Astrocyte (in vitro differentiated cells and primary cell): ENCODE measurements around the gene MAT2B. TPM values are rescaled to one million over a fixed set of nuclear protein-coding genes. Genes with fewer than 3 reads are reported as not detected.

Experiments
- DNase-seq: peaks from one replicate; pipeline ENCODE4 v3.0.0-alpha.2; 2010; ENCODE audit warnings: low read depth
- FAIRE-seq: peaks from 2 replicates; lab custom pipeline; 2011; peaks lifted over from hg19 to GRCh38; lab: Jason Lieb, UNC
- H2AFZ ChIP-seq: 2 replicates; pipeline ENCODE4 v1.6.0; 2012; ENCODE audit warnings: low read depth, low read length, inconsistent platforms
- H3K27ac ChIP-seq: 2 replicates; pipeline ENCODE4 v1.5.1; 2011; ENCODE audit warnings: low read depth, low read length, inconsistent platforms
- H3K27me3 ChIP-seq: 2 replicates; pipeline ENCODE4 v1.6.0; 2011; ENCODE audit warnings: low read length, inconsistent platforms; ENCODE audit not compliant: insufficient read depth
- H3K36me3 ChIP-seq: 2 replicates; pipeline ENCODE4 v1.5.1; 2011; ENCODE audit warnings: low read length, inconsistent platforms; ENCODE audit not compliant: insufficient read depth
- H3K4me1 ChIP-seq: 2 replicates; pipeline ENCODE4 v1.5.1; 2011; ENCODE audit warnings: low read length, inconsistent platforms; ENCODE audit not compliant: insufficient read depth
- H3K4me2 ChIP-seq: 2 replicates; pipeline ENCODE4 v1.6.0; 2012; ENCODE audit warnings: low read length, inconsistent platforms
- H3K4me3 ChIP-seq: 2 replicates; pipeline ENCODE4 v1.5.1; 2011; ENCODE audit warnings: low read depth, mild to moderate bottlenecking, low read length, inconsistent platforms; ENCODE audit not compliant: insufficient read depth
- H3K79me2 ChIP-seq: 2 replicates; pipeline ENCODE4 v1.6.0; 2012; ENCODE audit warnings: mild to moderate bottlenecking, low read length, inconsistent platforms; ENCODE audit not compliant: insufficient read depth
- H3K9ac ChIP-seq: 2 replicates; pipeline ENCODE4 v1.6.0; 2012; ENCODE audit warnings: mild to moderate bottlenecking, low read length, inconsistent platforms
- H3K9me3 ChIP-seq: 2 replicates; pipeline ENCODE4 v1.5.1; 2012; ENCODE audit warnings: low read depth, mild to moderate bottlenecking, low read length, inconsistent platforms; ENCODE audit not compliant: insufficient read depth
- H4K20me1 ChIP-seq: 2 replicates; pipeline ENCODE4 v1.6.0; 2012; ENCODE audit warnings: low read length, inconsistent platforms; ENCODE audit not compliant: insufficient read depth
- H3K27ac Mint-ChIP-seq: one replicate; pipeline ENCODE4 v1.8.0; 2021; ENCODE audit warnings: mild to moderate bottlenecking, mixed read lengths; ENCODE audit not compliant: unreplicated experiment
- H3K27me3 Mint-ChIP-seq: one replicate; pipeline ENCODE4 v1.8.0; 2021; ENCODE audit warnings: low read depth, mixed read lengths; ENCODE audit not compliant: unreplicated experiment
- H3K36me3 Mint-ChIP-seq: one replicate; pipeline ENCODE4 v1.8.0; 2021; ENCODE audit warnings: low read depth, mixed read lengths; ENCODE audit not compliant: unreplicated experiment
- H3K4me1 Mint-ChIP-seq: one replicate; pipeline ENCODE4 v1.8.0; 2021; ENCODE audit warnings: low read depth, mixed read lengths; ENCODE audit not compliant: unreplicated experiment
- H3K4me3 Mint-ChIP-seq: one replicate; pipeline ENCODE4 v1.8.0; 2021; ENCODE audit warnings: mild to moderate bottlenecking, moderate library complexity, mixed read lengths; ENCODE audit not compliant: unreplicated experiment
- H3K9me3 Mint-ChIP-seq: one replicate; pipeline ENCODE4 v1.8.0; 2021; ENCODE audit warnings: mild to moderate bottlenecking, mixed read lengths; ENCODE audit not compliant: unreplicated experiment
- CTCF ChIP-seq: IDR thresholded peaks from 2 replicates; pipeline ENCODE4 v1.5.1; 2011; ENCODE audit warnings: low read depth, mild to moderate bottlenecking, inconsistent platforms, low read length, moderate library complexity; ENCODE audit not compliant: insufficient read depth
- EZH2 ChIP-seq: IDR thresholded peaks from 2 replicates; pipeline ENCODE4 v1.6.1; 2012; ENCODE audit warnings: mild to moderate bottlenecking, low read length, inconsistent platforms; ENCODE audit not compliant: insufficient read depth
- total RNA-seq: library from RNA; stranded (reverse); gene quantifications from 2 replicates; pipeline ENCODE4 v1.2.1, GENCODE V29; 2021

MAT2B gene
- total RNA-seq, 1 donor from 2014 or later: 41.0 TPM

GRCh38 chr5:163475411-163475810 lies 30.0 kb upstream of the MAT2B start:
- H3K36me3 ChIP-seq: peaks cover 16% of the 10 kb centered on the region
- H3K4me3 ChIP-seq: no peak overlapping the region
- no peaks in the 10 kb centered on the region for H3K27me3 Mint-ChIP-seq

GRCh38 chr5:163478126-163478981 lies 27.1 kb upstream of the MAT2B start:
- H3K27me3 ChIP-seq: no peaks in the 10 kb centered on the region
- H3K36me3 ChIP-seq: peaks cover 7% of the 10 kb centered on the region
- H3K27me3 Mint-ChIP-seq: no peaks in the 10 kb centered on the region
- H3K9ac ChIP-seq: no peak overlapping the region
- H3K79me2 ChIP-seq: no peaks in the 10 kb centered on the region
- H4K20me1 ChIP-seq: no peaks in the 10 kb centered on the region
- no peak overlapping the region for H3K4me3 Mint-ChIP-seq
- no peak overlapping the region for H3K27ac ChIP-seq
- no peaks in the 10 kb centered on the region for H3K36me3 Mint-ChIP-seq
- TF ChIP-seq EZH2: no peak
- TF ChIP-seq CTCF: no peak
- no peak overlapping the region for H2AFZ ChIP-seq
- DNase-seq (peak; percentile 20), FAIRE-seq (no peak)
- H3K4me3 ChIP-seq: no peak overlapping the region
- peaks cover 9% of the 10 kb centered on the region for H3K4me1 Mint-ChIP-seq
- H3K9me3 ChIP-seq: no peaks in the 10 kb centered on the region
- no peaks in the 10 kb centered on the region for H3K4me1 ChIP-seq
- no peaks in the 10 kb centered on the region for H3K9me3 Mint-ChIP-seq
- H3K4me2 ChIP-seq: no peak overlapping the region
- H3K27ac Mint-ChIP-seq: no peak overlapping the region

More at GRCh38 chr5:163475411-163475810, 30.0 kb upstream of the MAT2B start:
- DNase-seq: no peak
- Mint-ChIP-seq H3K4me3 (no peak overlapping the region), H3K36me3 (no peaks in the 10 kb centered on the region), H3K4me1 (peaks cover 9% of the 10 kb centered on the region), H3K27ac (no peak overlapping the region), H3K9me3 (no peaks in the 10 kb centered on the region)
- no peaks in the 10 kb centered on the region for H3K27me3 ChIP-seq
- H3K4me1 ChIP-seq: no peaks in the 10 kb centered on the region
- H3K79me2 ChIP-seq: no peaks in the 10 kb centered on the region
- no peak for FAIRE-seq
- no peak for TF ChIP-seq EZH2
- TF ChIP-seq CTCF: no peak
- H4K20me1 ChIP-seq: no peaks in the 10 kb centered on the region
- H3K9ac ChIP-seq: no peak overlapping the region
- no peak overlapping the region for H3K27ac ChIP-seq
- no peaks in the 10 kb centered on the region for H3K9me3 ChIP-seq
- H2AFZ ChIP-seq: no peak overlapping the region
- no peak overlapping the region for H3K4me2 ChIP-seq

GRCh38 chr5:163478982-163479271 lies 26.5 kb upstream of the MAT2B start:
- FAIRE-seq (no peak), DNase-seq (no peak)
- no peak overlapping the region for H2AFZ ChIP-seq
- H3K4me2 ChIP-seq: no peak overlapping the region
- Mint-ChIP-seq H3K27ac (no peak overlapping the region), H3K36me3 (no peaks in the 10 kb centered on the region), H3K4me3 (no peak overlapping the region), H3K4me1 (peaks cover 9% of the 10 kb centered on the region), H3K27me3 (no peaks in the 10 kb centered on the region), H3K9me3 (no peaks in the 10 kb centered on the region)
- no peak for TF ChIP-seq CTCF
- no peaks in the 10 kb centered on the region for H3K79me2 ChIP-seq
- H4K20me1 ChIP-seq: no peaks in the 10 kb centered on the region
- no peak overlapping the region for H3K9ac ChIP-seq
- no peak overlapping the region for H3K27ac ChIP-seq
- H3K27me3 ChIP-seq: no peaks in the 10 kb centered on the region
- no peaks in the 10 kb centered on the region for H3K9me3 ChIP-seq
- H3K4me3 ChIP-seq: no peak overlapping the region
- no peaks in the 10 kb centered on the region for H3K4me1 ChIP-seq
- H3K36me3 ChIP-seq: peaks cover 4% of the 10 kb centered on the region
